AG04449 (cell line): Measurements from ENCODE around the gene PCBP1.
"Not testable (repeated sequence)": the region's sequence is repeated elsewhere in the genome, so short reads cannot be mapped to it uniquely, and the experiment has no call there.

Experiments used
- CTCF ChIA-PET: fragments of 350-600 bp; formaldehyde crosslinking; extraction: SDS; loops from one replicate; lab custom pipeline; 2021; ENCODE audit warnings: antibody characterized with exemption; lab: Yijun Ruan, JAX
- POLR2A ChIA-PET: fragments of 400-600, 350-600 bp; formaldehyde crosslinking; extraction: SDS; loops from one replicate; lab custom pipeline; 2020; ENCODE audit warnings: antibody characterized with exemption, inconsistent platforms; lab: Yijun Ruan, JAX
- DNase-seq: peaks from one replicate; pipeline ENCODE4 v3.0.0-alpha.2; 2010; ENCODE audit warnings: low read depth, low spot score
- H3K4me3 ChIP-seq: 2 replicates; pipeline ENCODE4 v1.5.1; 2011; ENCODE audit warnings: low read depth, mild to moderate bottlenecking, control low read depth, low read length
- TF ChIP-seq, protein P1 (sequence below): IDR thresholded peaks from one replicate; pipeline ENCODE4 v1.5.1; 2011; ENCODE audit warnings: mild to moderate bottlenecking, moderate library complexity, low read length, control low read depth, inconsistent platforms; ENCODE audit not compliant: insufficient read depth; ENCODE audit errors: missing control alignments

PCBP1 gene

GRCh38 chr2:70098032-70098431, 10.8 kb downstream of the PCBP1 start:
- POLR2A ChIA-PET = no interaction called here
- CTCF ChIA-PET = no interaction called here

DNA sequence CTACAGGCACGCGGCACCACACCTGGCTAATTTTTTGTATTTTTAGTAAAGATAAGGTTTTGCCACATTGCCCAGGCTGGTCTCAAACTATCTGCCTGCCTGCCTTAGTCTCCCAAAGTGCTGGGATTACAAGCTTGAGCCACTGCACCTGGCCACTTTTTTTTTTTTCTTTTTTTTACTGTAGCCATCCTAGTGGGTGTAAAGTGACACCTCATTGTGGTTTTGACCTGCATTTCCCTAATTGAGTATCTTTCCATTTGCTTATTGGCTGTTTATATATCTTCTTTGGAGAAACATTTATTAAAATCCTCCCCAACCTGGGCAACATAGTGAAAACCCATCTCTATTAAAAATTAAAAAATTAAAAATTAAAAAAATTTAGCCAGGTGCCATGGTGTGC, 12.0 kb downstream of the PCBP1 start:
- POLR2A ChIA-PET = no interaction called here

More at GRCh38 chr2:70098032-70098431, 10.8 kb downstream of the PCBP1 start:
- no peak for DNase-seq
- H3K4me3 ChIP-seq = no peak overlapping the region
- TF ChIP-seq, protein P1, sequence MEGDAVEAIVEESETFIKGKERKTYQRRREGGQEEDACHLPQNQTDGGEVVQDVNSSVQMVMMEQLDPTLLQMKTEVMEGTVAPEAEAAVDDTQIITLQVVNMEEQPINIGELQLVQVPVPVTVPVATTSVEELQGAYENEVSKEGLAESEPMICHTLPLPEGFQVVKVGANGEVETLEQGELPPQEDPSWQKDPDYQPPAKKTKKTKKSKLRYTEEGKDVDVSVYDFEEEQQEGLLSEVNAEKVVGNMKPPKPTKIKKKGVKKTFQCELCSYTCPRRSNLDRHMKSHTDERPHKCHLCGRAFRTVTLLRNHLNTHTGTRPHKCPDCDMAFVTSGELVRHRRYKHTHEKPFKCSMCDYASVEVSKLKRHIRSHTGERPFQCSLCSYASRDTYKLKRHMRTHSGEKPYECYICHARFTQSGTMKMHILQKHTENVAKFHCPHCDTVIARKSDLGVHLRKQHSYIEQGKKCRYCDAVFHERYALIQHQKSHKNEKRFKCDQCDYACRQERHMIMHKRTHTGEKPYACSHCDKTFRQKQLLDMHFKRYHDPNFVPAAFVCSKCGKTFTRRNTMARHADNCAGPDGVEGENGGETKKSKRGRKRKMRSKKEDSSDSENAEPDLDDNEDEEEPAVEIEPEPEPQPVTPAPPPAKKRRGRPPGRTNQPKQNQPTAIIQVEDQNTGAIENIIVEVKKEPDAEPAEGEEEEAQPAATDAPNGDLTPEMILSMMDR = no peak

DNA sequence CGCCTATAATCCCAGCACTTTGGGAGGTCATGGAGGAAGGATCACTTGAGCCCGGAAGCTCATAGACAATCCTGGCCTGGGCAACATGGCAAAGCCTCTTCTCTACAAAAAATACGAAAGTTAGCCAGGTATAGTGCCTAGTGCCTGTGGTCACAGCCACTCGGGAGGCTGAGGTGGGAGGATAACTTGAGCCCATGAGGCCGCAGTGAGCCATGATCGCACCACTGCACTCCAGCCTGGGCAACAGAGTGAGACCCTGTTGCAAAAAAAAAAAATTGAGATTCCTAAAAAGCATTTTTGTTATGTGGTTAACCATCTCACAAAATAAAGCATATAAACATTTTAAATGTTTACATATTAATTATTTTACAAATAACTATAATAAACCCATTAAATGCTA, 13.9 kb downstream of the PCBP1 start:
- CTCF ChIA-PET = no interaction called here
- POLR2A ChIA-PET = no interaction called here
- no peak overlapping the region for H3K4me3 ChIP-seq

More for the DNA sequence above, 12.0 kb downstream of the PCBP1 start:
- TF ChIP-seq, protein P1 = no peak
- DNase-seq = no peak
- CTCF ChIA-PET = no interaction called here
- H3K4me3 ChIP-seq = no peak overlapping the region

GRCh38 chr2:70101686-70102085, 14.4 kb downstream of the PCBP1 start:
- CTCF ChIA-PET, DNase-seq, H3K4me3 ChIP-seq, POLR2A ChIA-PET: not testable (repeated sequence)

More for the DNA sequence above, 13.9 kb downstream of the PCBP1 start:
- TF ChIP-seq, protein P1 = no peak
- DNase-seq = no peak

DNA sequence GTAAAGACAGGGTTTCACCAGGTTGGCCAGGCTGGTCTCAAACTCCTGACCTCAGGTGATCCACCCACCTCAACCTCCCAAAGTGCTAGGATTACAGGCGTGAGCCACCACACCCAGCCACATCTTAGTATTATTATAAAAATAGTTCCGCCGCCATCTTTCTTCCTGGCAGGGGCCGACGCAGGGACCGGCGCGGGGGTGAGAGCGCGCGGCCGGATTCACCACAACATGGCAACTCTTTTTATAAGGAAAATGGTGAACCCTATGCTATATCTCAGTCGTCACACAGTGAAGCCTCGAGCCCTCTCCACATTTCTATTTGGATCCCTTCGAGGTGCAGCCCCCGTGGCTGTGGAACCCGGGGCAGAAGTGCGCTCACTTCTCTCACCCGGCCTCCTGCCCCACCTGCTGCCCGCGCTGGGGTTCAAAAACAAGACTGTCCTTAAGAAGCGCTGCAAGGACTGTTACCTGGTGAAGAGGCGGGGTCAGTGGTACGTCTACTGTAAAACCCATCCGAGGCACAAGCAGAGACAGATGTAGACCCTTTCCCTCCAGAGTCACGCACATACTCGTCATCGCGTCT, 15.1 kb downstream of the PCBP1 start:
- CTCF ChIA-PET, DNase-seq, POLR2A ChIA-PET, H3K4me3 ChIP-seq: not testable (repeated sequence)

DNA sequence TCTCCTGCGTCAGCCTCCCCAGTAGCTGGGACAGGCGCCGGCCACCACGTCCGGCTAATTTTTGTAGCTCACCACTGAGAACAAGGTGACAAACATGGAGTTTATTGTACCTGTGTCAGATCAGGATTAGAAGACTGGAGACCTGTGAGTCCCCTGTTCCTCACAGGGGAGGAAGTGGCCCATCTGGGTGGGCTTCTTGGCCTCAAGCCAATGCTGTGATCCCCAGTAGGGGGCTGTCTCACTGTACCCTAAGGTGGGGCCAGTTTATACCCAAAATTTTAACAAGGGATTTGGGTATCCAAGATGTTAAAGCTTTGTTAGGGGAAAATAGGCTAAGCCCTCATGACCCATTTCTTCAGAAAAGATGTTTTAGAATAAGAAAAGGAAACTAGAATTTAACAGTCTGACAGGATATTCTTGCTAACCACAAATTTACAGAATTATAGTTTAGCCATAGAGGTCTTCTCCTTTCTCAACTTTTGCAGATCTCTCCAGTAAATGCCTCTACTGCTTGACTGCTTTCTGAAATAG, 16.3 kb downstream of the PCBP1 start:
- TF ChIP-seq, protein P1 = no peak
- POLR2A ChIA-PET = interaction anchor here (1.4 to 2.4 kb wide), 2 partner anchors 15 to 21 kb away, joined by 5 to 9 read pairs; no protein-coding TSS in a partner anchor
- no peak overlapping the region for H3K4me3 ChIP-seq
- DNase-seq = no peak
- CTCF ChIA-PET = interaction anchor here (0.9 to 1.8 kb wide), 6 partner anchors 10 to 189 kb away, joined by 3 to 7 read pairs (median 4); partner anchors contain the start of gene MXD1

DNA sequence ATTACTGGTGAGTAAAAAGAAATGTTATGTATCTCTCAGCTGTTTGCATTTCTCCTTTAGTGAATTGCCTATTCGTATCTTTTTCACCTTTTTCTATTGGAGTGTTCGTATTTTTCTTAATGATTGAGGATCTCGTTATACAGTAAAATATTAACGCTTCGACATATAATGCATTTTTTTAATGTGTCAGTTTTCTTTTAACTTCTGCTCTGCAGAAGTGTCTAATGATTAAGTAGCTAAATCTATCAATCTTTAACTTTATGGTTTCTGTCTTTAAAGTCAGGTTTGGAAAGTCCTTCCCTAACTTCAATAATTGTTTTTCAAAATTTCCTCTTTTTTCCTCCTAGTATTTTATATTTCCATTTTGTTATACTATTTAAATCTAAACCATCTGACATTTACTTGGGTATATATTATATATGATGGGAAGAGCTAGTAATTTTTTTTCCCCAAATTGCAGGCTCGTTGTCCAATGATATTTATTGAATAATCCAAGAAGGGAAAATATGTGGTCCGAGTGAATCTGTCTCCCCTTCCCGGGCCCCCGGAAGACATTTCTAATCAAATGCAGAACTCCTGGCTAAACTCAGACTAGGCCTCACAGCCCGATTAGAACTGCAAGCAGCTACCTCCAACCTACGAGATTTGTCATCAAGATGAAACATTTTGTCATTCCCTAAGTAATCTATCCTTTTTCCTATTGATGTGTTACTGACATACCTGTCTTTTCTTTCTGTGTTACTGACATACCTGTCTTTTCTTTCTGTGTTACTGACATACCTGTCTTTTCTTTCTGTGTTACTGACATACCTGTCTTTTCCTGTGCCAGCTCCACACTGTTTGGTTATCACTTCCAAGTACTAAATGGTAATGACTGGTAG, 17.2 kb downstream of the PCBP1 start:
- no peak for DNase-seq
- no peak overlapping the region for H3K4me3 ChIP-seq
- TF ChIP-seq, protein P1 = no peak
- POLR2A ChIA-PET = interaction anchor here (0.7 to 2.4 kb wide), 3 partner anchors 16 to 197 kb away, joined by 3 to 9 read pairs (median 5); no protein-coding TSS in a partner anchor
- CTCF ChIA-PET = interaction anchor here (0.9 to 1.8 kb wide), 8 partner anchors 9 to 190 kb away, joined by 3 to 7 read pairs (median 4); partner anchors contain the start of gene MXD1

DNA sequence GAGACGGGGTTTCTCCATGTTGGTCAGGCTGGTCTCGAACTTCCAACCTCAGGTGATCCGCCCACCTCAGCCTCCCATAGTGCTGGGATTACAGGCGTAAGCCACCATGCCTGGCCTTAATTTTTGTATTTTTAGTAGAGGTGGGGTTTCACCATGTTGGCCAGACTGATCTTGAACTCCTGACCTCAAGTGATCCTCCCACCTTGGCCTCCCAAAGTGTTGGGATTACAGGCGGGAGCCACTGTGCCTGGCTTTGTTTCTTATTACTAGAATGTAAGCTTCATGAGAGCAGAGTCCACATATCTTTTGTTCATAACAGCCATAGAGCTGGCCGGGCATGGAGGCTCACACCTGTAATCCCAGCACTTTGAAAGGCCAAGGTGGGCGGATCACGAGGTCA, 18.9 kb downstream of the PCBP1 start:
- POLR2A ChIA-PET, DNase-seq, H3K4me3 ChIP-seq: not testable (repeated sequence)
- CTCF ChIA-PET = interaction anchor here (0.9 kb wide), 1 partner anchor 17 kb away, joined by 3 read pairs; no protein-coding TSS in a partner anchor

DNA sequence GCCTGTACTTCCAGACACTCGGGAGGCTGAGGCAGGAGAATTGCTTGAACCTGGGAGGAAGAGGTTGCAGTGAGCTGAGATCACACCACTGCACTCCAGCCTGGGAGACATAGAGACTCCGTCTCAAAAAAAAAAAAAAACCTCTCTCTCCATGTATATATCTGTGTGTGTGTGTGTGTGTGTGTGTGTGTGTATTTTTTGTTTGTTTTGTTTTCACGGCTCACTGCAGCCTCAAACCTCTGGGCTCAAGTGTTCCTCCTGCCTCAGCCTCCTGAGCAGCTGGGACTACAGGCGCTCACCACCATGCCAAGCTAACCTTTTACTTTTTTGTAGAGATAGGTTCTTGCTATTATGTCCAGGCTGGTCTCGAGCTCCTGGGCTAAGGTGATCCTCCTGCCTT, 23.1 kb downstream of the PCBP1 start:
- POLR2A ChIA-PET = interaction anchor here (0.6 to 0.9 kb wide), 3 partner anchors 14 to 1033 kb away, joined by 3 to 4 read pairs (median 3); no protein-coding TSS in a partner anchor
- DNase-seq, CTCF ChIA-PET, H3K4me3 ChIP-seq: not testable (repeated sequence)
